ENCODE measurements around the gene ARL5A. TPM values are rescaled to one million over a fixed set of nuclear protein-coding genes. Genes with fewer than 3 reads are reported as not detected.

The ARL5A gene
- total RNA-seq, 4 donors from 2014 or later, result 77.7 to 161 (median 128) TPM

DNA sequence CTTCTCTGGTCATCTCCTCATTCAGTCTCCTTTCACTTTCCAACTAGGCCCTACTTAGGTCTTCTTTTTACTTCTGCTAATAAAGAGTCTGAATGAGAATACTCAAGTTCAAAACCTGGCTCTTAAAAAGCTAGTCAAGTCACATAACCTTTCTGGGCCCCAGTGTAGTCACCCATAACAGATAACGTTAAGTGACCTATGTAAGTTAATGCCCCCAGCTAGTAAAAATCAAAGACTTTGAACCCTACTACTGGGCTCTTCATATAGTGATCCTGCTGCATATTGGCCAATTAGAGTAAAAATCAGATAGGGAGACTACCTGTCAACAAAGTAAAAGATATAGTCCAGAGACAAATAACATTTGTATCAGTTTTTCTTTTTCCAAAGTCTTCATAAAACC, 17.7 kb downstream of the ARL5A start:
- WGBS, 2 donors, result 86 to 92% methylated on average over 1 of the region's 1 CpG
- intact Hi-C loops (cut with DNase I; ENCODE audit: low total_unique reads), result no loop called here

DNA sequence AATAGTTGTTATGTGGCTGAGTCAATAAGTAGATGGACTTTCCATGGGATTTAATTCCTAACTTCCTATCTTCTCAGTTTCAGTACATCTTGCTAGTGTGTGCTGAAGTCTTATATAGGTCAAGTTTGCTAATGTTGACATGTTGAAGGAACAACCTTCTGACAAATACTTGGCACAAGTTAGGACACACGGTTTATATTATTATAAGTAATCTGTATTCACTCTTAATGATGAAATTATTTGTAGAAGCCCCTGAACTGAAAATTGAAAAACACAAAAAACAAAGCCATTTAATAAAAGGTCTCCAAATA, 19.2 kb downstream of the ARL5A start:
- TF ChIP-seq, protein P1, sequence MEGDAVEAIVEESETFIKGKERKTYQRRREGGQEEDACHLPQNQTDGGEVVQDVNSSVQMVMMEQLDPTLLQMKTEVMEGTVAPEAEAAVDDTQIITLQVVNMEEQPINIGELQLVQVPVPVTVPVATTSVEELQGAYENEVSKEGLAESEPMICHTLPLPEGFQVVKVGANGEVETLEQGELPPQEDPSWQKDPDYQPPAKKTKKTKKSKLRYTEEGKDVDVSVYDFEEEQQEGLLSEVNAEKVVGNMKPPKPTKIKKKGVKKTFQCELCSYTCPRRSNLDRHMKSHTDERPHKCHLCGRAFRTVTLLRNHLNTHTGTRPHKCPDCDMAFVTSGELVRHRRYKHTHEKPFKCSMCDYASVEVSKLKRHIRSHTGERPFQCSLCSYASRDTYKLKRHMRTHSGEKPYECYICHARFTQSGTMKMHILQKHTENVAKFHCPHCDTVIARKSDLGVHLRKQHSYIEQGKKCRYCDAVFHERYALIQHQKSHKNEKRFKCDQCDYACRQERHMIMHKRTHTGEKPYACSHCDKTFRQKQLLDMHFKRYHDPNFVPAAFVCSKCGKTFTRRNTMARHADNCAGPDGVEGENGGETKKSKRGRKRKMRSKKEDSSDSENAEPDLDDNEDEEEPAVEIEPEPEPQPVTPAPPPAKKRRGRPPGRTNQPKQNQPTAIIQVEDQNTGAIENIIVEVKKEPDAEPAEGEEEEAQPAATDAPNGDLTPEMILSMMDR (IDR thresholded peaks at IDR 0.05), result no peak
- TF ChIP-seq POLR2A (IDR thresholded peaks at IDR 0.05), result no peak
- intact Hi-C loops (cut with DNase I; ENCODE audit: low total_unique reads), result no loop called here
- H3K4me3 ChIP-seq (ENCODE audit: low read depth, poor library complexity, severe bottlenecking), result no peak overlapping the region
- WGBS, 2 donors, result 63 to 71% methylated on average over 1 of the region's 1 CpG
- DNase-seq (ENCODE audit: low spot score in 2 of 2), result no peak

More for the DNA sequence above, 17.7 kb downstream of the ARL5A start:
- no peak for DNase-seq (ENCODE audit: low spot score in 2 of 2)
- no peak for TF ChIP-seq POLR2A (IDR thresholded peaks at IDR 0.05)
- TF ChIP-seq, protein P1 (IDR thresholded peaks at IDR 0.05), result no peak
- no peak overlapping the region for H3K4me3 ChIP-seq (ENCODE audit: low read depth, poor library complexity, severe bottlenecking)

DNA sequence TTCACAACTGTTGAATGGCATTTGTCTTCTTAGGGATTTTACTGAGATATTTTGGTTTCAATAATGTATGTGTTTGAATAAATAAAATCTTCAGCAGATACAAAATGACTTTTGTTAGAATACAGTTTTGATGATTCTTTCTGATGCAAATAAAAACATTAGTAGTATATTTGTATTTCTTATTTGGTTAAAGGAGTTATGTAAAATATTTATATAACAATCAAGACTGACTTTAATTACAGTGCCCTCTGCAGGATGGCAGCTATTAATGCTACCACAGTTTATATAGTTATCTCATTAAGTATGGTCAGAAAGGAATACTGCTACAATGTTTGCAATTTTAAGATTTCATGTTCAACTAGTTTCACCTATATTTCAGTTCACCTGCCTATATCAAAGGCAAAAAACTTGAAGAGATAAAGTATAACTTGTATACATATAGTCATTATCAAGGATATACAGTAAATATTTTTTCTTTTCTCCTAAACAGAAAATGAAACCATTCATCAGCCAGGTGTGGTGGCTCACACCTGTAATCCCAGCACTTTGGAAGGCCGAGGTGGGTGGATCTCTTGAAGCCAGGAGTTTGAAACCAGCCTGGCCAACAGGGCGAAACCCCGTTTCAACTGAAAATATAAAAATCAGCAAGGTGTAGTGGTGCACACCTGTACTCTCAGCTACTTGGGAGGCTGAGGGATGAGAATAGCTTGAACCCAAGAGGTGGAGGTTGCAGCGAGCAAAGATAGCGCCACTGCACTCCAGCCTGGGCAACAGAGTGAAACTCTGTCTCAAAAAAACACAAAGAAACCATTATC, 19.8 kb downstream of the ARL5A start:
- H3K4me3 ChIP-seq (ENCODE audit: low read depth, poor library complexity, severe bottlenecking), result no peak overlapping the region
- no peak for DNase-seq (ENCODE audit: low spot score in 2 of 2)
- 88 to 93% methylated on average over 5 of the region's 5 CpGs for WGBS, 2 donors
- no peak for TF ChIP-seq POLR2A (IDR thresholded peaks at IDR 0.05)
- intact Hi-C loops (cut with DNase I; ENCODE audit: low total_unique reads), result no loop called here

DNA sequence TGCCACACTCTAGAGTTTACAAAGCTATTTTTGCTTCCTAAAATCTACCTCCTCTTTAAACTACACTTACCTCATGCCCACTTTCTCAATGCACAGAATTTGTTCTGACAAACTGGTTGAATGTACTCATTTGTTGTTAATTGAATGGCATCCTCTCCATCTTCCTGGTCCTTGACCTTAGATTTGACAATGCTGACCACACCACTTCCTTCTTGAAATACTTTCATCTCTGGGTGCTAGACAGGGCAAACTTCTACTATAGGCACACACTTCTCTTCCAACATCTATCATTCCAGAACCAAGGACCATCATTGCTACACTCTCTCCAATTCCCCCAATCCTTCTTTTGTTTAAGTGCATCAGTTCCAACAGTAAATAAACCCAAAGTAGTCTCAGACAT, 22.3 kb downstream of the ARL5A start:
- no peak overlapping the region for H3K4me3 ChIP-seq (ENCODE audit: low read depth, poor library complexity, severe bottlenecking)
- no peak for DNase-seq (ENCODE audit: low spot score in 2 of 2)
- TF ChIP-seq, protein P1 (IDR thresholded peaks at IDR 0.05), result no peak
- no peak for TF ChIP-seq POLR2A (IDR thresholded peaks at IDR 0.05)
- intact Hi-C loops (cut with DNase I; ENCODE audit: low total_unique reads), result no loop called here

DNA sequence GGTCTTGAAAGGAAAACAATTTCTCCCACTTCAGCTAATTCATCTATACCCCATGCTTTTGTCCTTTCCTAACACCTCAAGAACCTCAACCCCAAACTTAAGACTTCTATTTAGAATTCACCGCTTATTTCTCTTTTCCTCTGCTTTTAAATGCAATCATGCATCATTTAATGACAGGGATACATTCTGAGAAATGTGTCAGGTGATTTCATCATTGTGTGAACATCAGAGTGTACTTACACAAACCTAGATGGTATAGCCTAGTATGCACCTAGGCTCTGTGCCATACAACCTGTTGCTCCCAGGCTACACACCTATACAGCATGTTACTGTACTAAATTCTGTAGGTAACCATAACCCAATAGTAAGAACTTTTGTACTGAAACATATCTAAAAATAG, 22.9 kb downstream of the ARL5A start:
- no peak for DNase-seq (ENCODE audit: low spot score in 2 of 2)
- 94 to 100% methylated on average over 1 of the region's 1 CpG for WGBS, 2 donors
- intact Hi-C loops (cut with DNase I; ENCODE audit: low total_unique reads), result no loop called here
- TF ChIP-seq, protein P1 (IDR thresholded peaks at IDR 0.05), result no peak
- no peak for TF ChIP-seq POLR2A (IDR thresholded peaks at IDR 0.05)
- H3K4me3 ChIP-seq (ENCODE audit: low read depth, poor library complexity, severe bottlenecking), result no peak overlapping the region

DNA sequence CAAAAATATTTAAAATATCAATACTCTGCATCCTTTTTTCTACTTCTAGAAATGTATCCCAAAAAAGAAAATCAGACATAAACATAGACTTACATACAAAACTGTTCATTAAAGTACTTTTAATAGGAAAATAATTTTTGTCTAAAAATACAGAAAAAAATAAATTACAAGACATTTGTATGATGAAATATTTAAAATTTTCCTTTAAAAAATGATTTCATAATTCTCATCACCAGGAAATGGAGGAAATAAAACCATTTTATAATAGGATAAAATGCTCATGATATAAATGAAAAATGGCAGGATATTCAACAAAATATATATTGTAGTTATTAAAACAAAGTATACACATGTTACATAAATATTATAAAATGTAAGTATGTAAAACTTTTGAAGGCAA, 24.4 kb downstream of the ARL5A start:
- DNase-seq (ENCODE audit: low spot score in 2 of 2), result no peak
- TF ChIP-seq, protein P1 (IDR thresholded peaks at IDR 0.05), result no peak
- TF ChIP-seq POLR2A (IDR thresholded peaks at IDR 0.05), result no peak
- intact Hi-C loops (cut with DNase I; ENCODE audit: low total_unique reads), result no loop called here
- no peak overlapping the region for H3K4me3 ChIP-seq (ENCODE audit: low read depth, poor library complexity, severe bottlenecking)

Measured in lower leg skin (tissue), 4 donors.